Thyroid gland (tissue), 4 donors: Measurements from ENCODE around the gene SLC7A9.
"Not testable (repeated sequence)": the region's sequence is repeated elsewhere in the genome, so short reads cannot be mapped to it uniquely, and the experiment has no call there.

ENCODE experiments used
- CTCF ChIP-seq, 6 experiments: fragments of 200-600 bp in 3 of 6; fragments of 450-650 bp in 3 of 6; sonication (generic) in 3 of 6; IDR thresholded peaks; one replicate each; pipeline ENCODE4 v1.5.1; 2016 to 2019; ENCODE audit warnings: antibody characterized with exemption in 6 of 6, mild to moderate bottlenecking in 2 of 6, inconsistent platforms in 1 of 6, moderate library complexity in 1 of 6
- POLR2A ChIP-seq, 2 donors: fragments of 450-650 bp; IDR thresholded peaks; one replicate each; pipeline ENCODE4 v1.6.1; 2017; ENCODE audit warnings: antibody characterized with exemption in 2 of 2, mild to moderate bottlenecking in 2 of 2, moderate library complexity in 1 of 2

- not testable (repeated sequence) for TF ChIP-seq POLR2A, CTCF (IDR thresholded peaks at IDR 0.05)
These were observed 81.7 kb downstream of the SLC7A9 start for GRCh38 chr19:32787895-32788294.
